Measurements from ENCODE around the gene VDAC2. TPM values are rescaled to one million over a fixed set of nuclear protein-coding genes. Genes with fewer than 3 reads are reported as not detected.

VDAC2 gene
- total RNA-seq, 2 experiments from 2014 or later: 81.4 to 182 TPM

GRCh38 chr10:75229971-75230370 is 19.4 kb downstream of the VDAC2 start:
- no peak for TF ChIP-seq CTCF (conservative IDR thresholded peaks at IDR 0.05; ENCODE audit: low read length)
- no peak for TF ChIP-seq EZH2phosphoT487 (IDR thresholded peaks at IDR 0.05; ENCODE audit: borderline replicate concordance, low read depth, low read length)
- Histone ChIP-seq H3K4me2 (ENCODE audit: low read length) (no peak overlapping the region), H3K36me3 (ENCODE audit: insufficient read depth, low read length) (peaks cover 86% of the 10 kb centered on the region), H3K9me3 (ENCODE audit: low read length) (no peaks in the 10 kb centered on the region), H4K20me1 (ENCODE audit: insufficient read depth, low read length) (peaks cover 21% of the 10 kb centered on the region), H3K79me2 (ENCODE audit: insufficient read depth, low read depth, low read length) (peaks cover 43% of the 10 kb centered on the region), H3K4me1 (ENCODE audit: insufficient read depth, low read length, poor library complexity, severe bottlenecking) (peaks cover 13% of the 10 kb centered on the region), H2AFZ (ENCODE audit: low read length) (no peak overlapping the region), H3K9me2 (ENCODE audit: insufficient read depth, low read length) (no peaks in the 10 kb centered on the region), H3K4me3 (ENCODE audit: low read depth, low read length, poor library complexity, severe bottlenecking) (no peak overlapping the region), H3K27ac (ENCODE audit: low read depth, low read length, poor library complexity, severe bottlenecking) (no peak overlapping the region)
- intact Hi-C loops (cut with micrococcal nuclease; ENCODE audit: unreplicated experiment): loop anchor here (1.0 to 10.0 kb wide), 2 partner anchors 42 to 215 kb away; no protein-coding TSS in a partner anchor
- POLR2A ChIA-PET: no interaction called here
- CTCF ChIA-PET (ENCODE audit: unreplicated experiment): interaction anchor here (1.1 kb wide), 1 partner anchor 42 kb away, joined by 3 read pairs; no protein-coding TSS in a partner anchor
- no peak for DNase-seq (ENCODE audit: low spot score)
- BruUV-seq (replicated peaks): no TSS peak

- H3K79me2 ChIP-seq (ENCODE audit: insufficient read depth, low read depth, low read length): peaks cover 37% of the 10 kb centered on the region
- H4K20me1 ChIP-seq (ENCODE audit: insufficient read depth, low read length): peaks cover 18% of the 10 kb centered on the region
- intact Hi-C loops (cut with micrococcal nuclease; ENCODE audit: unreplicated experiment): loop anchor here (1.0 to 10.0 kb wide), 2 partner anchors 42 to 216 kb away; no protein-coding TSS in a partner anchor
- no peak overlapping the region for H3K4me3 ChIP-seq (ENCODE audit: low read depth, low read length, poor library complexity, severe bottlenecking)
- no peak overlapping the region for H3K27ac ChIP-seq (ENCODE audit: low read depth, low read length, poor library complexity, severe bottlenecking)
- no peaks in the 10 kb centered on the region for H3K9me3 ChIP-seq (ENCODE audit: low read length)
- peaks cover 13% of the 10 kb centered on the region for H3K4me1 ChIP-seq (ENCODE audit: insufficient read depth, low read length, poor library complexity, severe bottlenecking)
- peaks cover 79% of the 10 kb centered on the region for H3K36me3 ChIP-seq (ENCODE audit: insufficient read depth, low read length)
- peak; percentile 89 for DNase-seq (ENCODE audit: low spot score)
- ChIA-PET CTCF (ENCODE audit: unreplicated experiment) (interaction anchor here (1.0 to 1.7 kb wide), 3 partner anchors 19 to 43 kb away, joined by 3 to 6 read pairs (median 3); partner anchors contain the start of gene VDAC2), POLR2A (interaction anchor here (0.8 to 1.0 kb wide), 3 partner anchors 11 to 51 kb away, joined by 4 to 5 read pairs (median 4); no protein-coding TSS in a partner anchor)
- no peak overlapping the region for H3K4me2 ChIP-seq (ENCODE audit: low read length)
- TF ChIP-seq EZH2phosphoT487 (IDR thresholded peaks at IDR 0.05; ENCODE audit: borderline replicate concordance, low read depth, low read length): no peak
- TF ChIP-seq CTCF (conservative IDR thresholded peaks at IDR 0.05; ENCODE audit: low read length): peak; percentile 96
- no peaks in the 10 kb centered on the region for H3K9me2 ChIP-seq (ENCODE audit: insufficient read depth, low read length)
- no peak overlapping the region for H2AFZ ChIP-seq (ENCODE audit: low read length)
- TSS peak; percentile 4 for BruUV-seq (replicated peaks)
Observed at GRCh38 chr10:75230600-75231038, 20.0 kb downstream of the VDAC2 start.

All from OCI-LY7 (cell line).